Endothelial cell of umbilical vein (primary cell): ENCODE measurements around the gene NCK2. TPM values are rescaled to one million over a fixed set of nuclear protein-coding genes. Genes with fewer than 3 reads are reported as not detected.

Source experiments
- BruUV-seq: library from RNA; stranded (reverse); fragments of 400-500 nt; replicated peaks from 2 replicates; lab custom pipeline; 2021; lab: Mats Ljungman, UMichigan
- CTCF ChIA-PET: fragments of 300-600, 350-600 bp; sonication (Branson Sonifier 250); formaldehyde crosslinking; loops from one replicate; lab custom pipeline; 2021; ENCODE audit warnings: antibody characterized with exemption, inconsistent platforms; lab: Charles Lee
- POLR2A ChIA-PET: fragments of 300-600, 350-600 bp; sonication (Branson Sonifier 250); formaldehyde crosslinking; loops from one replicate; lab custom pipeline; 2021; ENCODE audit warnings: antibody characterized with exemption, inconsistent platforms; lab: Charles Lee
- DNase-seq: peaks from one replicate; pipeline ENCODE4 v3.0.0-alpha.2; 2011; ENCODE audit warnings: low read depth, low spot score
- FAIRE-seq: peaks from 2 replicates; lab custom pipeline; 2011; peaks lifted over from hg19 to GRCh38; lab: Jason Lieb, UNC
- H2AFZ ChIP-seq: 2 replicates; pipeline ENCODE4 v1.6.0; 2012; ENCODE audit warnings: low read depth, low read length, control low read depth, inconsistent platforms
- H3K27ac ChIP-seq: 2 replicates; pipeline ENCODE4 v1.5.1; 2011; ENCODE audit warnings: low read depth, mild to moderate bottlenecking, control low read depth, low read length, moderate library complexity; ENCODE audit not compliant: insufficient read depth
- H3K27me3 ChIP-seq, 2 experiments: 2 replicates each; pipeline versions ENCODE4 v1.6.0 to v1.6.1; 2011; ENCODE audit warnings: low read length in 2 of 2, mixed read lengths in 1 of 2; ENCODE audit not compliant: control insufficient read depth in 2 of 2, insufficient read depth in 2 of 2
- H3K36me3 ChIP-seq, 2 experiments: 2 replicates in 1 of 2; 3 replicates in 1 of 2; pipeline ENCODE4 v1.5.1; 2011; ENCODE audit warnings: low read length in 2 of 2, mild to moderate bottlenecking in 1 of 2, moderate library complexity in 1 of 2; ENCODE audit not compliant: control insufficient read depth in 2 of 2, insufficient read depth in 2 of 2; ENCODE audit errors: extremely low read depth in 1 of 2
- H3K4me1 ChIP-seq: 3 replicates; pipeline ENCODE4 v1.5.1; 2011; ENCODE audit warnings: mild to moderate bottlenecking, low read length; ENCODE audit not compliant: control insufficient read depth, insufficient read depth; ENCODE audit errors: extremely low read depth
- H3K4me2 ChIP-seq: 2 replicates; pipeline ENCODE4 v1.6.1; 2011; ENCODE audit warnings: low read length, control low read depth, mixed read lengths; ENCODE audit not compliant: insufficient read depth
- H3K4me3 ChIP-seq, 3 experiments: fragments of 200-600 bp in 1 of 3; sonication (generic), shearing (Covaris generic) in 1 of 3; replicated peaks in 1 of 3; 2 replicates each; pipeline ENCODE4 v1.5.1; 2011 to 2016; ENCODE audit warnings: control low read depth in 3 of 3, low read length in 3 of 3, mild to moderate bottlenecking in 2 of 3, inconsistent platforms in 1 of 3, low read depth in 1 of 3, moderate library complexity in 1 of 3; ENCODE audit not compliant: insufficient read depth in 1 of 3
- H3K79me2 ChIP-seq: 2 replicates; pipeline ENCODE4 v1.6.0; 2012; ENCODE audit warnings: low read length, inconsistent platforms; ENCODE audit not compliant: control insufficient read depth, insufficient read depth
- H3K9ac ChIP-seq: replicated peaks from 2 replicates; pipeline ENCODE3; 2011; ENCODE audit warnings: low read length, control low read depth; ENCODE audit not compliant: insufficient read depth; ENCODE audit errors: extremely low read depth
- H3K9me1 ChIP-seq: replicated peaks from 3 replicates; pipeline ENCODE4 v1.6.0; 2011; ENCODE audit warnings: mild to moderate bottlenecking, low read length; ENCODE audit not compliant: control insufficient read depth, insufficient read depth; ENCODE audit errors: extremely low read depth
- H3K9me3 ChIP-seq: replicated peaks from 2 replicates; pipeline ENCODE4 v1.5.1; 2012; ENCODE audit warnings: low read length, inconsistent platforms; ENCODE audit not compliant: control insufficient read depth, insufficient read depth
- H4K20me1 ChIP-seq: replicated peaks from 2 replicates; pipeline ENCODE3; 2011; ENCODE audit warnings: mild to moderate bottlenecking, low read length; ENCODE audit not compliant: control insufficient read depth, insufficient read depth; ENCODE audit errors: extremely low read depth
- CTCF ChIP-seq, 2 donors: IDR thresholded peaks; 1 replicate in 1 of 2; 2 replicates in 1 of 2; pipeline ENCODE4 v1.5.1; 2011; ENCODE audit warnings: low read length in 2 of 2, mild to moderate bottlenecking in 2 of 2, moderate library complexity in 2 of 2, control low read depth in 1 of 2, inconsistent platforms in 1 of 2, low read depth in 1 of 2; ENCODE audit not compliant: insufficient read depth in 1 of 2; ENCODE audit errors: extremely low read depth in 1 of 2
- EZH2 ChIP-seq: IDR thresholded peaks from 2 replicates; pipeline ENCODE4 v1.6.1; 2012; ENCODE audit warnings: borderline replicate concordance, low read depth, mild to moderate bottlenecking, moderate library complexity, low read length, inconsistent platforms; ENCODE audit not compliant: severe bottlenecking
- FOS ChIP-seq: IDR thresholded peaks from 2 replicates; pipeline ENCODE4 v1.6.1; 2011; ENCODE audit warnings: mild to moderate bottlenecking, low read length, moderate library complexity, borderline replicate concordance; ENCODE audit not compliant: insufficient read depth
- GATA2 ChIP-seq: IDR thresholded peaks from 2 replicates; pipeline ENCODE4 v1.7.0; 2011; ENCODE audit warnings: low read depth, mild to moderate bottlenecking, moderate library complexity, mixed read lengths, low read length; ENCODE audit not compliant: insufficient read length, insufficient read depth
- JUN ChIP-seq: IDR thresholded peaks from 2 replicates; pipeline ENCODE4 v1.6.1; 2011; ENCODE audit warnings: borderline replicate concordance, low read depth; ENCODE audit not compliant: insufficient read length, insufficient read depth
- MAX ChIP-seq: IDR thresholded peaks from 2 replicates; pipeline ENCODE4 v1.6.1; 2011; ENCODE audit not compliant: insufficient read depth, insufficient read length
- MYC ChIP-seq: IDR thresholded peaks from one replicate; pipeline ENCODE4 v1.6.1; 2011; ENCODE audit warnings: mild to moderate bottlenecking, low read depth, low read length
- POLR2A ChIP-seq: IDR thresholded peaks from 2 replicates; pipeline ENCODE4 v1.6.1; 2012; ENCODE audit warnings: low read depth, mild to moderate bottlenecking, control low read depth, low read length
- POLR2AphosphoS5 ChIP-seq: IDR thresholded peaks from 2 replicates; pipeline ENCODE4 v1.6.1; 2012; ENCODE audit warnings: low read depth, mild to moderate bottlenecking, control low read depth, low read length, moderate library complexity; ENCODE audit not compliant: insufficient read depth
- dilution Hi-C: fragments of 300-500 bp; cut with MboI; formaldehyde crosslinking; loops from one replicate; pipeline ENCODE4 v1.15.0; 2019; ENCODE audit warnings: low sequenced_read_pairs; ENCODE audit not compliant: extremely low pct_ligation_motif_present
- intact Hi-C: fragments of 100-400 bp; cut with micrococcal nuclease; formaldehyde crosslinking; loops from one replicate; pipeline ENCODE4 v1.10.0; 2022
- polyA plus RNA-seq, 4 experiments: library from polyadenylated mRNA; depleted of rRNA in 3 of 4; stranded (reverse) in 3 of 4; unstranded in 1 of 4; fragments of >200 nt; gene quantifications; 2 replicates each; pipeline versions ENCODE4 v1.2.1 to v1.2.3, GENCODE V29; 2011 to 2012; ENCODE audit warnings: missing spikeins in 1 of 4
- total RNA-seq: library from RNA; stranded (reverse); gene quantifications from 2 replicates; pipeline ENCODE4 v1.2.3, GENCODE V29; 2021

The NCK2 gene
- total and polyA plus RNA-seq, 2 donors (not counting 3 experiments of a cell fraction or from before 2014, with no cell fraction given): 23.8 to 39.1 TPM

- TF ChIP-seq GATA2: no peak
- no peak for TF ChIP-seq FOS
- TF ChIP-seq POLR2AphosphoS5: no peak
- no peak for TF ChIP-seq CTCF (IDR thresholded peaks at IDR 0.05; ENCODE audit: extremely low read depth in 1 of 2, insufficient read depth in 1 of 2, low read depth in 1 of 2, low read length in 2 of 2)
- no peak for TF ChIP-seq MAX
- no peak for TF ChIP-seq EZH2
- TF ChIP-seq POLR2A: no peak
- TF ChIP-seq MYC: no peak
- no peak for TF ChIP-seq JUN
- Histone ChIP-seq H3K27me3 (no peaks in the 10 kb centered on the region), H3K9me3 (no peaks in the 10 kb centered on the region), H3K79me2 (peaks cover 57% of the 10 kb centered on the region), H3K9ac (no peak overlapping the region), H3K36me3 (peaks cover 0 to 2% of the 10 kb centered on the region in 2 experiments), H3K27ac (no peak overlapping the region), H4K20me1 (peaks cover 8% of the 10 kb centered on the region), H3K4me3 (no peak overlapping the region), H3K4me2 (no peak overlapping the region), H2AFZ (no peak overlapping the region), H3K4me1 (no peaks in the 10 kb centered on the region), H3K9me1 (no peaks in the 10 kb centered on the region)
- POLR2A ChIA-PET: no interaction called here
- no TSS peak for BruUV-seq
- dilution Hi-C loops (no loop called here), intact Hi-C loops (no loop called here)
- CTCF ChIA-PET: interaction anchor here (2.1 kb wide), 1 partner anchor 13 kb away, joined by 7 read pairs; no protein-coding TSS in a partner anchor
- FAIRE-seq: no peak
- no peak for DNase-seq
Observed at GRCh38 chr2:105802587-105802986, 57.9 kb downstream of the NCK2 start.
